ENCODE data around the gene PLXDC1. TPM values are rescaled to one million over a fixed set of nuclear protein-coding genes. Genes with fewer than 3 reads are reported as not detected.

Gene PLXDC1
- total and polyA plus RNA-seq, 11 donors: 4.8 to 17.4 (median 13.3) TPM

DNA sequence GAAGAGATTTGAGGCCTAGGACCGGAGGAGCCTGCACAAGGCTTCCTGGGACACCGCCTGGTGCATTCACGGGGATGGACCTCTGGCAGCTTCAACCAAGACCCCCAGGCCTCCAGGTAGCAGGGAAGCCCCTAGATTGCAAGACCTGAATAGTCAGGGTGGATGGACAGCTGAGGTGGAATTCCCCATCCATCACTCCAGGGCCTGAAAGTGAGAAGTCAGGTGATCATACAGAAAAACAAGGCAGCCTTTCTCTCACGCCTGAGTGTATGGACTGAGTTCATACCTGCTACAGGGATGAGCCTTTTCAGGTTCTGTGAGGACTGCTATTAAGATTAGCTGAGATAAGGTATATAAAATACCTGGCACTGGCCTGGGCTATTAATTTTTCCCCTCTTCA, 74.2 kb downstream of the PLXDC1 start:
- Histone ChIP-seq H3K36me3 (peaks cover 0 to 52% (median 0%) of the 10 kb centered on the region in 9 donors), H3K9me3 (no peaks in the 10 kb centered on the region), H3K27me3 (no peaks in the 10 kb centered on the region), H3K27ac (no peak overlapping the region), H3K4me3 (no peak overlapping the region), H3K4me1 (peaks cover 0 to 24% (median 16%) of the 10 kb centered on the region in 12 donors)
- no peak for TF ChIP-seq POLR2A (IDR thresholded peaks at IDR 0.05)
- TF ChIP-seq, protein P1, sequence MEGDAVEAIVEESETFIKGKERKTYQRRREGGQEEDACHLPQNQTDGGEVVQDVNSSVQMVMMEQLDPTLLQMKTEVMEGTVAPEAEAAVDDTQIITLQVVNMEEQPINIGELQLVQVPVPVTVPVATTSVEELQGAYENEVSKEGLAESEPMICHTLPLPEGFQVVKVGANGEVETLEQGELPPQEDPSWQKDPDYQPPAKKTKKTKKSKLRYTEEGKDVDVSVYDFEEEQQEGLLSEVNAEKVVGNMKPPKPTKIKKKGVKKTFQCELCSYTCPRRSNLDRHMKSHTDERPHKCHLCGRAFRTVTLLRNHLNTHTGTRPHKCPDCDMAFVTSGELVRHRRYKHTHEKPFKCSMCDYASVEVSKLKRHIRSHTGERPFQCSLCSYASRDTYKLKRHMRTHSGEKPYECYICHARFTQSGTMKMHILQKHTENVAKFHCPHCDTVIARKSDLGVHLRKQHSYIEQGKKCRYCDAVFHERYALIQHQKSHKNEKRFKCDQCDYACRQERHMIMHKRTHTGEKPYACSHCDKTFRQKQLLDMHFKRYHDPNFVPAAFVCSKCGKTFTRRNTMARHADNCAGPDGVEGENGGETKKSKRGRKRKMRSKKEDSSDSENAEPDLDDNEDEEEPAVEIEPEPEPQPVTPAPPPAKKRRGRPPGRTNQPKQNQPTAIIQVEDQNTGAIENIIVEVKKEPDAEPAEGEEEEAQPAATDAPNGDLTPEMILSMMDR (IDR thresholded peaks at IDR 0.05): no peak
- intact Hi-C loops (cut with DNase I): no loop called here
- ATAC-seq: no peak
- no peak for DNase-seq
- 96 to 99% (median 98%) methylated on average over 4 of the region's 4 CpGs for WGBS, 4 donors

DNA sequence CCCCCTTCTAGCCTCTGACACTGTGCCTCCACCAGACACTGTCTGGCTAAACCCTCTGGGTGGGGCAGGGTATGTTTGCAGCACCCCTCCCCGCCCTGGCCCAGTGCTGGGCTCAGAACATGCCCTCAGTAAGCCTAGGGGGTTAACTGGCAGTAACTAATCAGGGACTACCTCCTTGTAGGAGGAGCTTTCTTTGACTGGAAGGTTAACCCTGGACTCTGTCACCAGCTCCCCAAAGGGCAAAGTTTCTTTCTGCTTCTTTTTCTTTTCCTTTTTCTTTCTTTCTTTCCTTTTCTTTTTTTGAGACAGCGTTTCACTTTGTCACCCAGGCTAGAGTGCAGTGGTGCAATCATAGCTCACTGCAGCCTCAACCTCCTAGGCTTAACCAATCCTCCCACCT, 76.8 kb downstream of the PLXDC1 start:
- Histone ChIP-seq H3K4me3 (no peak overlapping the region), H3K27ac (no peak overlapping the region), H3K9me3 (no peaks in the 10 kb centered on the region), H3K4me1 (no peaks in the 10 kb centered on the region), H3K27me3 (no peaks in the 10 kb centered on the region), H3K36me3 (peaks cover 0 to 54% (median 0%) of the 10 kb centered on the region in 9 donors)
- intact Hi-C loops (cut with DNase I): loop anchor here in 1 of 10 donors (5.0 kb wide), 1 partner anchor 78 kb away; the partner anchor contains the start of gene PLXDC1
- WGBS, 4 donors: 94 to 99% (median 96%) methylated on average over 2 of the region's 2 CpGs
- ATAC-seq (no peak), DNase-seq (no peak)
- TF ChIP-seq POLR2A (IDR thresholded peaks at IDR 0.05): no peak
- TF ChIP-seq, protein P1 (IDR thresholded peaks at IDR 0.05): no peak

DNA sequence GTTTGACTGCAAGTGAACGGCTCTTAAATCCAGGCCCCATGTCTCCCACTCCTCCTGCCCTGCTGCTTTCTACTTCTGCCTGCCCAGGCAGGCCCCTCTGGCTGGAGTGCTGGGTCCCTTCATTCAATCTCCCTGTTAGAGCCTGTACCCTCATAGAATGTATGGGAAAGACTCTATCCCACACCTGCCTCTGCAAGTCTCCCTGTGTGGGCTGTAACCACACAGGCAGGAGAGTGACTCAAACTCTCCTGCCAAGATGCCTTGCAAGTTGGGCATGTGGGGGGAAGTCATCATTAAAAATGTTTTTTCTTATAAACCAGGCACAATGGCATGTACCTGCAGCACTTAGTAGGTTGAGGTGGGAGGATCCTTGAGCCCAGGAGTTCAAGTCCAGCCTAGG, 77.5 kb downstream of the PLXDC1 start:
- Histone ChIP-seq H3K4me3 (no peak overlapping the region), H3K4me1 (no peaks in the 10 kb centered on the region), H3K27ac (no peak overlapping the region), H3K9me3 (no peaks in the 10 kb centered on the region), H3K27me3 (no peaks in the 10 kb centered on the region), H3K36me3 (peaks cover 0 to 54% (median 0%) of the 10 kb centered on the region in 9 donors)
- TF ChIP-seq, protein P1 (IDR thresholded peaks at IDR 0.05): no peak
- TF ChIP-seq POLR2A (IDR thresholded peaks at IDR 0.05): no peak
- no peak for ATAC-seq
- intact Hi-C loops (cut with DNase I): loop anchor here in 1 of 10 donors (5.0 kb wide), 1 partner anchor 78 kb away; the partner anchor contains the start of gene PLXDC1
- 56 to 86% (median 79%) methylated on average over 1 of the region's 1 CpG for WGBS, 4 donors
- no peak for DNase-seq

DNA sequence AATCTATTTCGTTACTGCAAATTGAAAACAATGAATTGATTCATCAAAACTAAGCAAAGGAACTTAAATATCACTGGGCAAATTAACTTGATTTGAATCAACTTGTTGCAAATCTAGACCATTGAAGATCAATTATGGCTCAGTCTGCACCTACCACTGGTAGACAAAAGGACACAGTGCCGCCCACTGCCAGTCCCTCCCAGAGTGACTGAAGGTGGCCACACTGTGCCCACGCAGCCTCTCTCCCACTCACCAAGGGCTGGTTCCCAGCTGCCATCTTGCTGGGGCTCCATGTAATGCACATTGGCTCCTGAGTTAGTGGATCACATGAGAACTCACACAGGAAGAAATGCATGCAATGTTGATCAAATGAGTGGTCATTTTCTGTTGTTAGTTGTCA, 78.1 kb downstream of the PLXDC1 start:
- H3K27me3 ChIP-seq: no peaks in the 10 kb centered on the region
- H3K4me3 ChIP-seq: no peak overlapping the region
- no peak for DNase-seq
- no peaks in the 10 kb centered on the region for H3K9me3 ChIP-seq
- 95 to 98% (median 96%) methylated on average over 3 of the region's 3 CpGs for WGBS, 4 donors
- intact Hi-C loops (cut with DNase I): loop anchor here in 1 of 10 donors (5.0 kb wide), 1 partner anchor 79 kb away; the partner anchor contains the start of gene PLXDC1
- TF ChIP-seq POLR2A (IDR thresholded peaks at IDR 0.05): no peak
- TF ChIP-seq, protein P1 (IDR thresholded peaks at IDR 0.05): no peak
- no peak overlapping the region for H3K27ac ChIP-seq
- H3K36me3 ChIP-seq: peaks cover 0 to 48% (median 0%) of the 10 kb centered on the region in 9 donors
- ATAC-seq: no peak
- H3K4me1 ChIP-seq: no peaks in the 10 kb centered on the region
